HG03521 (cell line): ENCODE measurements around the gene ARSI.

Experiments used
- ATAC-seq: cut with Tn5 transposase; IDR thresholded peaks from one replicate; pipeline ENCODE4 v1.9.1; 2021; ENCODE audit warnings: mild to moderate bottlenecking, moderate library complexity; ENCODE audit not compliant: unreplicated experiment

The ARSI gene

GRCh38 chr5:150309101-150309885 lies 6.6 kb upstream of the ARSI start:
- ATAC-seq, result no peak

- no peak for ATAC-seq
Measured at GRCh38 chr5:150307617-150308426, 5.1 kb upstream of the ARSI start.

GRCh38 chr5:150306775-150307174 lies 4.1 kb upstream of the ARSI start:
- ATAC-seq, result no peak

GRCh38 chr5:150305557-150305956 lies 2.9 kb upstream of the ARSI start:
- no peak for ATAC-seq

DNA sequence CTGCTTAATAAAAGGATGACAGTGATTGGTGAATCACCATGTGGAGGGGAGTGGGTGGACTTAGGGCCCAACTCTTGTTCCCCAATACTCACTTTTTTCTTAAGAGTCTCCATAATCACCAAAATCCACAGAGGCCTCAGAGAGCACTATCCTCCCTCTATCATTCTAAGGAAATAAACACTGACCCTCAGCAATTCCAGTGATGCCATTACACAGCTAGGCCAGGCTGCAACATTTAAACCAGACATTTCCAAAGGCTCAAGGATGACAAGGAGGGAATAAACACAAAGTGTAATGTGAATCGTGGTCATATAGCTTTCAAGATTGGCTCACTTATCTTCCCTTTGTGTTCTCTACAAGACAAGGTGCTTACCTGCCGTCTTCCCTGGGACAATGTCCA lies 2.4 kb upstream of the ARSI start:
- no peak for ATAC-seq

DNA sequence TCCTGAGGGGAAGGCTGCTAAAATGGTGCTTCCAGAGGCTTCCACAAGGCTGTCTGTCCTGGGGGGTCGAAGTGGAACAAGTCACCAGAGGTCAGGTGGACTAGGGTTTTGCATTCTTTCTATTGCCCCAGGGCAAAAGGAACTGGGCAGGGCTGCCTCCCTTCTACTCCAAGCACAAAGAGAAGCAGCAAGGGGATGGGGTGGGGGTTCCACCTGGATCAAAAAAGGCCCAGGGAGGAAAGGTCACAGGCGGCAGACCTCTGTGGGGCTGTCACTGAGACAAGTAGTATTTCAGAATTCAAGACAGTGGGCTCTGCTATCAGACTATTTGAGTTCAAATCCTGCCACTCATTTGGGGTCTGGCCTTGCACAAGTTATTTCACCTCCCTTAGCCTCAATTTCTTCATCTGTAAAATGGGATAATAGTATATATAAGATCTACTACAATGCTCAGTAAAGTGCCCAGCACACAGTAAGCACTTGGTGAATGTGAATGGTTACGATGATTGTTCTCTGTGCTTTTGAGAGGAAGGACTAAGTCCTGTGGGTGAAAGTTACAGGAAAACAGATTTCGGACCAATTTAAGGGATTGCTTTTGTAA lies 1.9 kb upstream of the ARSI start:
- ATAC-seq, result no peak

- no peak for ATAC-seq
Measured at GRCh38 chr5:150303660-150304386, 1.1 kb upstream of the ARSI start.

DNA sequence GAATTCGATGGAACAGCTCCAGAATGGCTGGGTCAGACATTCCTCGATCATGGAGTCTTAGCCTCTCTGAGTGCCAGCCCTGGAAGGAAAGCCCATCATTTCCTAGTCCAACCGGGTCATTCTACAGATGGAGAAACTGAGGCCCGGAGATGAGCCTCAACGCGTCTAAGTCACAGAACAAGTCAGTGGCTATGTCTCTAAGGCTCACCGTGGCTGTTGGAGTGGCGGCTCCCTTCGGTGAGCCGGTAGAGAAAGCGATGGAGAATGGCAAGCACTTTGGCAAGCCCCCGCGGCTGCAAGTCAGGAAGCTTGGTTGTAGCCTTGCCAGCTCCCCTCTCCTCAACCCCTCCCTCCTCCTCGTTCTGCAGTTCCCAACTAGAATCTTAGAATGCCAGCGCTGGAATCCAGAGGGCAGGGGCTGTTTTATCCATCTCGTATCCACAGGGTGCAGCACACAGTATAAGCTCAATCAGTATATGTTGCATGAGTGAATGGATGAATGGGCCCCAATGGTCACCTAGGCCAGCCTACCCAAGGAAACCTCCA lies 438 bp upstream of the ARSI start:
- no peak for ATAC-seq

DNA sequence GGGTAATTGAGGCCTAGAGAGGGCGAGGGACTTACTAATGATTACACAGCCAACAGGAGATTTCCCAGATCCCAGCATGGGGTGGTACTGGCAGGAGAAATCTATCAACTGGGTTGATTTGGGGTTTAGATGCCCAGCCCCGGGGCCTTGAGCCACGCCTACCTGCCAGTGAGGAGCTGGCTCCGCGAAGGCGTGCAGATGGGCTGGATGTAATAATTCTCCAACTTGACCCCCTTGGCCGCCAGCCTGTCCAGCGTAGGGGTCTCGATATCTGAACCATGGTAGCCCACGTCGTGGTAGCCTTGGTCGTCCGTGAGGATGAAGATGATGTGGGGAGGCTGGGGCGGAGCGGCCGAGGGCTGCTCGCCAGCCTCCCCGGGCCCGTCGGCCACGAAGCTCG lies 804 bp downstream of the ARSI start:
- no peak for ATAC-seq

DNA sequence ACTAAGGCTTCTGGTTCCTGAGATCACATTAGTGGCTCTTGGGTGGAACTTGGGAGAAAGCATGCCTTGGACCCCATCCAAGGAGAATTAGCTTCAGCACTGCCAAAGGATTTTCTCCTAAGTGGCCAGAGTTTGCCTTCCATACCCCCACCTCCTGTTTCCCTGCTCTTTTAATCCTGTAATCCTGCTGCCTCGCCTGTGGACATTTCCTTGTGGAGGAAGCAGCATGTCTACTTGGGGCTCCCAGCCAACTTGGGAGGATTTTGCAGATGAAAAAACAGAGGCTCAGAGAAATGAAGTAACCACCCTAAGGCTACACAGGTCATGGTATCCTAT lies 1.6 kb downstream of the ARSI start:
- ATAC-seq, result no peak

- ATAC-seq, result no peak
Measured at GRCh38 chr5:150300496-150301169, 2.1 kb downstream of the ARSI start.

DNA sequence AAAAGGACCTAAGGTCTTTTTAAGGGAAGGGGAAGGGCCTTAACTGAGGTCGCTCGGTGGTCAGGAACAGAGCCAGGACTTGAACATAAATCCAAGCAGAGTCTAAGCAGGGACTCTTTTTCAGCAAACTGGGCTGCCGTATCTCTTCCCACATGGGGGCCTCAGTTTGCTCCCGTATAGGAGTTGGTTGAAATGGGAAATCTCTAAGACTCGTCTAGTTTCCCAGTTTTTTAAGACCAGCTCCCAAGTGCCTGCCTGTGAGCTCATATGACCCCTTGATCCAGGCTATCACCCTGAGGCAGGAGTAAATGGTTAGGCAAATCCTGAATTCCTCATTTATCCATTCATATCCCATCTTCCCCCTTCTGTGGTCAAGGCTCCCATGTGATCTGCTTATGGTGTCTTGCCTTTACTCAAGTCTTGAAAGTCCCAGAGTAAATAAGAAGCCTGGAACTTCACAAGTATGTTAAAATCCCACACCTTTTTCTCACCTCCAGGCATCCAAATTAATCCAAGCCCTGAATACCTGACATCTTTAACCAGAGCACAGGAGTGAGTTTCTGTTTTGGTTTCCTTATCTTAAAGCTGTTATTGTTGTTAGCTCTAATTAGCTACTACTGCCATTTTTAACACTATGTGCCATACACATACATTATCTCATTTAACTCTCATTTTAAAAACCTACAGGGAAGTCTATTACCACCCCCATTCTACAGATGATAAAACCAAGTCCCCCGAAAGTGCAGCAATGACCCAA lies 3.0 kb downstream of the ARSI start:
- no peak for ATAC-seq

DNA sequence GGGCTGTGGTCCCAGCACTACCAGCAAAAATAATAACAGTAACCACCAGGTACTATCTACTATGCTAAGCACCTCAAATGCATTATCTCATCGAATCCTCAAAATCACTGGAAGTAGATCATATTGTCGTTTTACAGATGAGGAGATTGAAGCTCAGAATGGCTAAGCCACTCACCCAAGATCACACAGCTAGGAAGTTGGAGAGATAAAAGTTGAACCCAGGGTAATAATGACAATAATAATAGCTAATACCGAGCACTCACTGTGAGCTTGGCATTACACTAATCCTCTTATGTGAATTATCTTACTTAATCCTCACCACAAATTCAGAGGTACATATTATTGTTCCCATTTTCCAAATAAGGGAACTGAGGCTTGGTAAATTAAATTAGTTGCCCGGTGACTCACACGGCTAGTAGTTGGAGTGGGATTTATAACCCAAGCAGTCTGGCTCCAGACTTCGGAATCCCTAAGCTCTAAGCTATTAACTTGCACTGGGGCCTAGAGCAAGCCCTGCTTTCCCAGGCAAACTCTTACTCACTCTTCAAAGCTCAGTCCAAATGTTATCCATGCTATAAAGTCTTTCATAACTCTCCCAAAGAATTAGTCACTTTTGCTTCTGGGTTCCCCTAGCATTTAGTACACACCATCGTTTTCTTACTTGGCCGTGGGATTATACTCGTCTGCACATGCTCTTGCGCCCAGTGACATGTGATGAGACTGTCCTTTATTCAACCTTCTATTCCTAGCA lies 3.8 kb downstream of the ARSI start:
- ATAC-seq, result no peak

- no peak for ATAC-seq
Measured at GRCh38 chr5:150297934-150298595, 4.6 kb downstream of the ARSI start.

DNA sequence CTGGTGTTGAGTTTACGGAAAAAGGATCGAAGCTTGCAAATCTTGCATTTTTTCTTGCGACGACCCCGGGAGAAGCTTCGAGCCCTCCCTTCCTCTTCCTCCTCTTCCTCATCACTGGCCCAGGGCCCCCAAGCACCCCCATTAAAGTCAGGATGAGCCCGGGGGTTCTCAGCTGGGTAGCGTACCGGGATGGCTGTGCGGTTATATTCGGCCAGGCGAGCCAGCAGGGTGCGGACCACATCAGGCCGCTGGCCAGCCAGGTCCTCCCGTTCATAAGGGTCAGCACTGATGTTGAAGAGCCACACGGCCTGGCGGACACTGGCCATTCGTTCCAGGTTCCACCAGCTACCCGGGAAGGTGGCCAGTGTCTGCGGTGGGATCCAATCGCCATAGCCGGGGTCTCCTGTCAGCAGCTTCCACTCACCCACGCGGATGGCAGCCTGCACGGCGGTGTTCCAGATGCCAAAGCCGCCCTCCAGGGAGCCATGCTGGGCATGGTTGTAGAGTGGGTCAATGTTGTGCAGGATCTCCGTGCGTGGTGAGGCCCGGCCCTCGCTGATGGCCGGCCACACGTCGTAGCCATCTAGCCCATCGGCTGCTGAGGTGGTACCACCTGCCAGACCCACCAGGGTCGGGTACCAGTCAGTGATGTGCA lies 5.3 kb downstream of the ARSI start:
- ATAC-seq, result no peak

DNA sequence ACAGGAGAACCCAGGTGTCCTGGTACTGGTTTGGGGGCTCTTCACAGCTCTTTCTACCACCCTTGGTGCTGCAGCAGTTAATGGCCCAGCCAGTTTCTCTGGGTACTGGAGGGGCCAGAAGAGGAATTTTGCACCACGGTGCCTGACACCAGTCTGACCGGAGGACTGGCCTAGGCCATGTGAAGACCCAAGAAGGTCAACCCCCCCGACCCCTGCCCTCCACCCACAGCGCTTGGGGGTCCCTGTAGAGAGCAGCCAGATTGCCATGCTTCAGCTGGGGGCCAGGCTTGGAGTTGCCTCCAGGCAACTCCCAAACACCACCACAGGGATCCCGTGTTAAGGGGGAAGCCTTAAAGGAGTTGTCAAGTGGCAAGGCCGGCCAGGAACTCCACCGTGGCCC lies 6.2 kb downstream of the ARSI start:
- no peak for ATAC-seq

DNA sequence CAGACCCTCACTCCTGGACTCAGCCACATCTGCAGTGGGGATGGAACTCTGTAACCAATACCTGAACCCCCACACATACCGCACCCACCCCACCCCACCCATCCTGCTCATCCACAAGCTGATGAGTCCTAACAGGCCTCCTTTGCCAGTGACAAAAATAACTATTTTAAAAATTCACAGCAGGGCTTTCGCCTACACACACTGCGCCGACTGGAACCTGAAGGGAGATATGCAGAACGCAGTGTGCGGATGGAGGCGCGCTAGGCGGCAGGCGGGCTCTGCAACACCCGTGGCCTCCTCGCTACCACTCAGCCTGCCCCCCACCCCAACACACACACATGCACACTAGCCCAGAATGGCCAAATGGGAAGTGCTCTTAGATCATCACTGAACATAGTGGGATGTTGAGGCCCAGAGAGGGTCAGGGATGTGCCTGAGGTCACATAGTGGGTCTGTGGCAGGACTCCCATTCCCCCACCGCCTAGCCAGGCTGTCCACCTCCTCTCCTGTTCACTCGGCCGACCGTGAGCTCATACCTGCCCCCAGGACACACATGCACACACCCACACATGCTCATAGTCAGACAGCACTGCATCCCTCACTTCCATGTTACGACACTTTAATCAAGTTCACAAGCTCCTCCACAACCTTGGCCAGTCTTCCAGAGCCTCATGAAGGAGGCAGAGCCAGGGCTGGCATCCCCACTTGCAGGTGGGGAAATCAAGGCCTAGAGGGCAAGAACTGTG lies 6.8 kb downstream of the ARSI start:
- no peak for ATAC-seq
